Embryonic facial prominence (tissue), 1 donor: ENCODE data around the gene PAPLN.
"Not testable (repeated sequence)": the region's sequence is repeated elsewhere in the genome, so short reads cannot be mapped to it uniquely, and the experiment has no call there.

Experiments
- DNase-seq: peaks from one replicate; pipeline ENCODE4 v3.0.0-alpha.2; 2016; ENCODE audit errors: extremely low spot score

Gene PAPLN

GRCh38 chr14:73237219-73237785 lies at the start of gene PAPLN:
TSS of gene PAPLN (plus strand) at chr14:73237506. CDS start at chr14:73239779, 2,273 bp downstream.
- DNase-seq: no peak

GRCh38 chr14:73188501-73188911 lies 48.8 kb upstream of the PAPLN start:
- DNase-seq: no peak

GRCh38 chr14:73189651-73190050 lies 47.7 kb upstream of the PAPLN start:
- no peak for DNase-seq

GRCh38 chr14:73191441-73191840 lies 45.9 kb upstream of the PAPLN start:
- DNase-seq: no peak

- DNase-seq: not testable (repeated sequence)
Observed at GRCh38 chr14:73194306-73194705, 43.0 kb upstream of the PAPLN start.

GRCh38 chr14:73198253-73198652 lies 39.1 kb upstream of the PAPLN start:
- DNase-seq: no peak

GRCh38 chr14:73203527-73203926 lies 33.8 kb upstream of the PAPLN start:
- DNase-seq: no peak

- DNase-seq: no peak
Observed at GRCh38 chr14:73207615-73208014, 29.7 kb upstream of the PAPLN start.

GRCh38 chr14:73208390-73208789 lies 28.9 kb upstream of the PAPLN start:
- DNase-seq: no peak

- no peak for DNase-seq
Observed at GRCh38 chr14:73208846-73209245, 28.5 kb upstream of the PAPLN start.

- no peak for DNase-seq
Observed at GRCh38 chr14:73209953-73210352, 27.4 kb upstream of the PAPLN start.

- DNase-seq: no peak
Observed at GRCh38 chr14:73211251-73212040, 25.9 kb upstream of the PAPLN start.

GRCh38 chr14:73216030-73216429 lies 21.3 kb upstream of the PAPLN start:
- no peak for DNase-seq

- DNase-seq: no peak
Observed at GRCh38 chr14:73217411-73217810, 19.9 kb upstream of the PAPLN start.

GRCh38 chr14:73220061-73220460 lies 17.2 kb upstream of the PAPLN start:
- no peak for DNase-seq

GRCh38 chr14:73220634-73221033 lies 16.7 kb upstream of the PAPLN start:
- DNase-seq: no peak

- DNase-seq: no peak
Observed at GRCh38 chr14:73221945-73222344, 15.4 kb upstream of the PAPLN start.

GRCh38 chr14:73223049-73223448 lies 14.3 kb upstream of the PAPLN start:
- no peak for DNase-seq

GRCh38 chr14:73225496-73225895 lies 11.8 kb upstream of the PAPLN start:
- no peak for DNase-seq

GRCh38 chr14:73227812-73228781 lies 9.2 kb upstream of the PAPLN start:
- DNase-seq: peak; percentile 61

- no peak for DNase-seq
Observed at GRCh38 chr14:73230051-73230450, 7.3 kb upstream of the PAPLN start.
